Measurements from ENCODE around the gene OR10G7.

DNA sequence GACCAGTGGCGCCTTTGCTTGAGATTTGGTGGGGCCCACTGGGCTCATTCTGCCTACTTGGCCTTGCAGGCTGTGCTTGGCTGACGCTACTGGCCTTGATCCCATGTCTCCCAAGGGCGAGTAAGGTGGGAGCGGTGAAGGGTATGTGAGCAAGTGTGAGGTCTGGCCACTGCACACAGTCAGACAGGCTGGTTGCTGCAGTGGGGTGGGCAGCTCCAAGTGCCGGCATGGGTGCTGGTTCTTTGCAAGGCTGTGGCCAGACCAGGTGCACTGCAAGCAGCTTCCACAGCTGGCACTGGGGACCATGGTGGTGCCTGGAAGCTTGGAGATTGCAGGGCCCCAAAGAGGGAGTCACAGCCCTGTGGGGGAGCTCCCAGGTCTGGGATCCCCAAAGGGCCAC lies 33.4 kb upstream of the OR10G7 start:
- TF ChIP-seq FOXM1 (IDR thresholded peaks at IDR 0.05; ENCODE audit: borderline replicate concordance) (no peak), L3MBTL2 (conservative IDR thresholded peaks at IDR 0.05) (no peak), FOXK2 (IDR thresholded peaks at IDR 0.05) (no peak), SP1 (IDR thresholded peaks at IDR 0.05) (no peak)

Measured in HEK293T (cell line).